K562 (cell line): ENCODE data around the gene REEP6. TPM values are rescaled to one million over a fixed set of nuclear protein-coding genes. Genes with fewer than 3 reads are reported as not detected.
A peak's percentile ranks its signal among the peaks of the same experiment; 100 is the strongest.

ENCODE experiments used
- CBX3 ChIP-seq, 2 experiments: IDR thresholded peaks; 1 replicate in 1 of 2; 2 replicates in 1 of 2; pipeline ENCODE4 v1.6.1; 2012; ENCODE audit warnings: inconsistent platforms in 2 of 2, low read length in 2 of 2, borderline replicate concordance in 1 of 2, control low read depth in 1 of 2
- CBX5 ChIP-seq: IDR thresholded peaks from 2 replicates; pipeline ENCODE4 v1.6.1; 2014; ENCODE audit warnings: low read depth, borderline replicate concordance
- EWSR1 ChIP-seq: fragments of 450-650 bp; IDR thresholded peaks from 2 replicates; pipeline ENCODE4 v1.6.1; 2018; ENCODE audit warnings: borderline replicate concordance, mild to moderate bottlenecking, low read depth, moderate library complexity; ENCODE audit not compliant: partially characterized antibody
- GATAD2A ChIP-seq: fragments of 450-650 bp; IDR thresholded peaks from 2 replicates; pipeline ENCODE4 v1.6.1; 2017
- HDAC1 ChIP-seq, 2 experiments: fragments of 450-650 bp; IDR thresholded peaks; 2 replicates each; pipeline ENCODE4 v1.6.1; 2016 to 2017; ENCODE audit warnings: inconsistent platforms in 1 of 2, mild to moderate bottlenecking in 1 of 2, moderate library complexity in 1 of 2
- RB1 ChIP-seq: fragments of 450-650 bp; IDR thresholded peaks from 2 replicates; pipeline ENCODE4 v1.6.1; 2017; ENCODE audit warnings: low read depth, mild to moderate bottlenecking
- SMARCA4 ChIP-seq: fragments of 450-650 bp; IDR thresholded peaks from 2 replicates; pipeline ENCODE4 v1.6.1; 2016
- SMARCC2 ChIP-seq: fragments of 450-650 bp; IDR thresholded peaks from 2 replicates; pipeline ENCODE4 v1.6.1; 2017; ENCODE audit warnings: antibody characterized with exemption, moderate library complexity, mild to moderate bottlenecking, low read depth
- TAF9B ChIP-seq: fragments of 450-650 bp; IDR thresholded peaks from 2 replicates; pipeline ENCODE4 v1.6.1; 2018; ENCODE audit warnings: mild to moderate bottlenecking; ENCODE audit not compliant: partially characterized antibody
- TARDBP ChIP-seq: fragments of 450-650 bp; IDR thresholded peaks from 2 replicates; pipeline ENCODE4 v1.6.1; 2016
- TBL1XR1 ChIP-seq, 2 experiments: IDR thresholded peaks; 2 replicates each; pipeline ENCODE4 v1.6.1; 2012; ENCODE audit warnings: improper control_type of control experiment in 2 of 2, low read length in 2 of 2, mild to moderate bottlenecking in 1 of 2
- TRIM24 ChIP-seq, 2 experiments: fragments of 450-650 bp; IDR thresholded peaks; 2 replicates each; pipeline ENCODE4 v1.6.1; 2016
- XRCC4 ChIP-seq: IDR thresholded peaks from one replicate; pipeline ENCODE4 v1.6.1; 2011; ENCODE audit not compliant: insufficient read depth, insufficient read length; ENCODE audit errors: extremely low read depth
- polyA plus RNA-seq, 8 experiments: library from polyadenylated mRNA; depleted of rRNA in 4 of 8; stranded (reverse) in 5 of 8; unstranded in 3 of 8; fragments of >200 nt; fragmentation: Nextera tagmentation in 2 of 8; fragmentation: Illumina TruSeq in 1 of 8; extraction: Ambion mirVana in 2 of 8; extraction: Trizol in 1 of 8; gene quantifications; 2 replicates each; pipeline versions ENCODE4 v1.2.1 to v1.2.3, GENCODE V29; 2011 to 2014; ENCODE audit warnings: inconsistent platforms in 1 of 8, missing spikeins in 1 of 8
- total RNA-seq, 7 experiments: library from RNA; depleted of rRNA in 6 of 7; stranded (reverse); fragments of >200 nt in 6 of 7; fragmentation: Illumina TruSeq in 2 of 7; extraction: Trizol in 2 of 7; gene quantifications; 2 replicates each; pipeline versions ENCODE4 v1.2.1 to v1.2.3, GENCODE V29; 2011 to 2021; ENCODE audit warnings: low replicate concordance in 1 of 7
- TF ChIP-seq, protein P1 (sequence below): sonication (generic); formaldehyde crosslinking; IDR thresholded peaks from 2 replicates; pipeline ENCODE4 v1.5.0; 2020; ENCODE audit warnings: missing genetic modification reagents
- TF ChIP-seq, protein P2 (sequence below): IDR thresholded peaks from 3 replicates; pipeline ENCODE4 v1.6.1; 2011; ENCODE audit warnings: borderline replicate concordance, mild to moderate bottlenecking, moderate library complexity; ENCODE audit not compliant: insufficient read length; ENCODE audit errors: extremely low read depth
- TF ChIP-seq, protein P3 (sequence below): sonication (generic); formaldehyde crosslinking; IDR thresholded peaks from 2 replicates; pipeline ENCODE4 v1.8.0; 2022; ENCODE audit warnings: missing genetic modification reagents, mild to moderate bottlenecking, borderline replicate concordance
- TF ChIP-seq, protein P4 (sequence below): IDR thresholded peaks from 3 replicates; pipeline ENCODE4 v1.6.1; 2011; ENCODE audit warnings: borderline replicate concordance, mild to moderate bottlenecking; ENCODE audit not compliant: insufficient read length, insufficient read depth

The REEP6 gene
- total and polyA plus RNA-seq, 9 of the 15 experiments (the other 6 are each of a cell fraction or from before 2014, with no cell fraction given), result 1.2 to 64.2 (median 12.7) TPM

DNA sequence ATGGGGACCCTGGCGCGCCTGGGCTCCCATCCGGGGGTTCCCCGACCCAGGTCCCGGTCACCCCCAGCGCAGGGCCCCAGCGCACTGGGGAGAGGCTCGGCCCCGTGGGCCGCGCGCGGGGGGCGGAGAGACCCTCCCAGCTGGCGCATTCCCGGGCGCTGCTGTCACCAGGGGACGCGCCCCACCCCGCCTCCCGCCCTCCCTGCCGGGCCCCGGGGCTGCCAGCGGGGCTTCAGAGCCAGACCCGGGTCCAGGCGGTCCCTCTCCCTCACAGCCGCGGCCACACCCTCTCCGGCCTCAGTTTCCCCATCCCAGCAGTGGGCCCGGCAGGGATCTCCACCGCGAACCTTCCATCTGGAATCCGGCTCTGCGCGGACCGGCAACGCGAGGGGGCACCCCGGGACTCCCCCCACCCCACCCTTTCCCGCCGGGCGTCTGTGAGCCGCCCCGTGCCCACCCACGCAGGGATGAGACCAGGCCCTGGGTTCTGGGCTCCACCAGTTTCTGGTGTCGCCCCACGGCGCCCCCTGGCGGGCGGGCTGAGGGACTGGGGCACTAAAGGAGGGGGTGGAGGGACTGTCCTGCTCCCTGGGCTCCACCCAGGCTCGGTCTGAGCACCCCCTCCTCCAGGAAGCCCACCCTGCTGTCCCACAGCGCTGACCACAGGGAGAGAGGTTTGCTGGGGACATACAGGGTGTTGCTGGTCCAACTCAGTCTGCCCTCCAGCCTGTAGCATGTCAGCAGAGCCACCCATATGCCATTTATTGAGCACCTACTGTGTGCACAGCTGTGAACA, 22.7 kb downstream of the REEP6 start (continued):
- TF ChIP-seq, protein P1, sequence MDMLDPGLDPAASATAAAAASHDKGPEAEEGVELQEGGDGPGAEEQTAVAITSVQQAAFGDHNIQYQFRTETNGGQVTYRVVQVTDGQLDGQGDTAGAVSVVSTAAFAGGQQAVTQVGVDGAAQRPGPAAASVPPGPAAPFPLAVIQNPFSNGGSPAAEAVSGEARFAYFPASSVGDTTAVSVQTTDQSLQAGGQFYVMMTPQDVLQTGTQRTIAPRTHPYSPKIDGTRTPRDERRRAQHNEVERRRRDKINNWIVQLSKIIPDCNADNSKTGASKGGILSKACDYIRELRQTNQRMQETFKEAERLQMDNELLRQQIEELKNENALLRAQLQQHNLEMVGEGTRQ, result no peak
- TF ChIP-seq TBL1XR1 (IDR thresholded peaks at IDR 0.05; ENCODE audit: low read length in 2 of 2) (peak in 1 of 2 experiments; percentile 49; a peak in 1 of 4 replicates), SMARCC2 (0 out of 2 replicates have a peak, but pooled peaks have one; percentile 58), GATAD2A (no peak), EWSR1 (no peak), TARDBP (0 out of 2 replicates have a peak, but pooled peaks have one; percentile 42), CBX3 (IDR thresholded peaks at IDR 0.05; ENCODE audit: borderline replicate concordance in 1 of 2, low read length in 2 of 2) (peak in 1 of 2 experiments; percentile 75; a peak in 1 of 3 replicates), RB1 (peak; percentile 53), TAF9B (no peak), XRCC4 (no peak), SMARCA4 (0 out of 2 replicates have a peak, but pooled peaks have one; percentile 52), HDAC1 (IDR thresholded peaks at IDR 0.05) (0 out of 4 replicates have a peak, but pooled peaks of 1 of the 2 experiments have one; percentile 13), CBX5 (no peak), TRIM24 (IDR thresholded peaks at IDR 0.05) (0 out of 4 replicates have a peak, but pooled peaks of 1 of the 2 experiments have one; percentile 28)
- TF ChIP-seq, protein P2, sequence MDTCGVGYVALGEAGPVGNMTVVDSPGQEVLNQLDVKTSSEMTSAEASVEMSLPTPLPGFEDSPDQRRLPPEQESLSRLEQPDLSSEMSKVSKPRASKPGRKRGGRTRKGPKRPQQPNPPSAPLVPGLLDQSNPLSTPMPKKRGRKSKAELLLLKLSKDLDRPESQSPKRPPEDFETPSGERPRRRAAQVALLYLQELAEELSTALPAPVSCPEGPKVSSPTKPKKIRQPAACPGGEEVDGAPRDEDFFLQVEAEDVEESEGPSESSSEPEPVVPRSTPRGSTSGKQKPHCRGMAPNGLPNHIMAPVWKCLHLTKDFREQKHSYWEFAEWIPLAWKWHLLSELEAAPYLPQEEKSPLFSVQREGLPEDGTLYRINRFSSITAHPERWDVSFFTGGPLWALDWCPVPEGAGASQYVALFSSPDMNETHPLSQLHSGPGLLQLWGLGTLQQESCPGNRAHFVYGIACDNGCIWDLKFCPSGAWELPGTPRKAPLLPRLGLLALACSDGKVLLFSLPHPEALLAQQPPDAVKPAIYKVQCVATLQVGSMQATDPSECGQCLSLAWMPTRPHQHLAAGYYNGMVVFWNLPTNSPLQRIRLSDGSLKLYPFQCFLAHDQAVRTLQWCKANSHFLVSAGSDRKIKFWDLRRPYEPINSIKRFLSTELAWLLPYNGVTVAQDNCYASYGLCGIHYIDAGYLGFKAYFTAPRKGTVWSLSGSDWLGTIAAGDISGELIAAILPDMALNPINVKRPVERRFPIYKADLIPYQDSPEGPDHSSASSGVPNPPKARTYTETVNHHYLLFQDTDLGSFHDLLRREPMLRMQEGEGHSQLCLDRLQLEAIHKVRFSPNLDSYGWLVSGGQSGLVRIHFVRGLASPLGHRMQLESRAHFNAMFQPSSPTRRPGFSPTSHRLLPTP, result peak; percentile 74
- TF ChIP-seq, protein P3, sequence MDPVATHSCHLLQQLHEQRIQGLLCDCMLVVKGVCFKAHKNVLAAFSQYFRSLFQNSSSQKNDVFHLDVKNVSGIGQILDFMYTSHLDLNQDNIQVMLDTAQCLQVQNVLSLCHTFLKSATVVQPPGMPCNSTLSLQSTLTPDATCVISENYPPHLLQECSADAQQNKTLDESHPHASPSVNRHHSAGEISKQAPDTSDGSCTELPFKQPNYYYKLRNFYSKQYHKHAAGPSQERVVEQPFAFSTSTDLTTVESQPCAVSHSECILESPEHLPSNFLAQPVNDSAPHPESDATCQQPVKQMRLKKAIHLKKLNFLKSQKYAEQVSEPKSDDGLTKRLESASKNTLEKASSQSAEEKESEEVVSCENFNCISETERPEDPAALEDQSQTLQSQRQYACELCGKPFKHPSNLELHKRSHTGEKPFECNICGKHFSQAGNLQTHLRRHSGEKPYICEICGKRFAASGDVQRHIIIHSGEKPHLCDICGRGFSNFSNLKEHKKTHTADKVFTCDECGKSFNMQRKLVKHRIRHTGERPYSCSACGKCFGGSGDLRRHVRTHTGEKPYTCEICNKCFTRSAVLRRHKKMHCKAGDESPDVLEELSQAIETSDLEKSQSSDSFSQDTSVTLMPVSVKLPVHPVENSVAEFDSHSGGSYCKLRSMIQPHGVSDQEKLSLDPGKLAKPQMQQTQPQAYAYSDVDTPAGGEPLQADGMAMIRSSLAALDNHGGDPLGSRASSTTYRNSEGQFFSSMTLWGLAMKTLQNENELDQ, result 0 out of 2 replicates have a peak, but pooled peaks have one; percentile 69
- TF ChIP-seq, protein P4, sequence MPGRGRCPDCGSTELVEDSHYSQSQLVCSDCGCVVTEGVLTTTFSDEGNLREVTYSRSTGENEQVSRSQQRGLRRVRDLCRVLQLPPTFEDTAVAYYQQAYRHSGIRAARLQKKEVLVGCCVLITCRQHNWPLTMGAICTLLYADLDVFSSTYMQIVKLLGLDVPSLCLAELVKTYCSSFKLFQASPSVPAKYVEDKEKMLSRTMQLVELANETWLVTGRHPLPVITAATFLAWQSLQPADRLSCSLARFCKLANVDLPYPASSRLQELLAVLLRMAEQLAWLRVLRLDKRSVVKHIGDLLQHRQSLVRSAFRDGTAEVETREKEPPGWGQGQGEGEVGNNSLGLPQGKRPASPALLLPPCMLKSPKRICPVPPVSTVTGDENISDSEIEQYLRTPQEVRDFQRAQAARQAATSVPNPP, result no peak
